HG03135 (cell line): ENCODE results near the gene ARG2.
"Not testable (repeated sequence)": the region's sequence is repeated elsewhere in the genome, so short reads cannot be mapped to it uniquely, and the experiment has no call there.

Source experiments
- ATAC-seq: cut with Tn5 transposase; IDR thresholded peaks from one replicate; pipeline ENCODE4 v1.9.1; 2021; ENCODE audit warnings: mild to moderate bottlenecking, moderate library complexity; ENCODE audit not compliant: unreplicated experiment

ARG2 gene

GRCh38 chr14:67584978-67585377 lies 34.7 kb upstream of the ARG2 start:
- ATAC-seq = no peak

DNA sequence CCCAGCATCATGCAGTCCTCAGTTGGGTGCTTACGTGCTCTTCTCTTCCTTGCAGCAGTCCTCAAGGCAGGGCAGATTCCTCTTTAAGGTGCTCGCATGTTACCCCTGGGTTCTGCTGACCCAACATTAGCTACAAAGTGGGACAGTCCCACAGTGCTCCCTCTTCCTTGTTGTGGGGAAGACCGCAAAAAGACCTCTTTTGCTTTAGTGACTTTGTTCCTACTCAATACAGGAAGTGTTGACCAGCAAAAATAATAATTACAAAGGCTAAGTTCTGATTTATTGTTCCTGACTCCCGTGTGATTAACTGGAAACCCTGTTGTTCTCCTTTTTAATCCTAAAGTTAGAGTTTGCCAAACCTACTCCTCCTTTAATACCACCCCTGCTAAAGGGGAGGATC lies 33.4 kb upstream of the ARG2 start:
- no peak for ATAC-seq

DNA sequence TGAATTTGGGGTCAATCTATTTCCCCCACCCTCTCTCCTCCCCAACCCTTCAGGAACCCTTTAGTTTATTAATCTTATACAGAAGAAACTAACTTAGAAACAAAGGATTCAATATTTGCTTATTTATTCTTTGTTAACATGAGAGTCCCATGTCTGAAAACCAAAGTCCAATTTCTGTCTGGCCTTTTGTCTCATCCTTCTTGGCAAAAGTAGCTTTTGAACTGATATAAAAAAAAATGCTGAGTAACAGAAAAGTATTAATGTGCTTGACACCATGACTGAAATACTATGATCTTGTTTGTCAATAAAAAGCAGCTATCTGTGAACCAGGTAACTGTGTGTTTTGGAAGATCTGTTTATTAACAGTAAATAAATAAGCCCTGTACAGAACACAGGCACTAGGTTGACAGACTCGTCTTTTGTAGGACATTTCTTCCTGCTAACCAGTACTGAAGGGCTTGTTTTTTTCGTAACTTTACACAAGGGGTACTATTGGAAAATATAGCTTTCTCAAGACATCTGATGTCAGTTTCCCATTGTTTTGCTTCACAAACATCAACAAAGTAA lies 30.4 kb upstream of the ARG2 start:
- no peak for ATAC-seq

DNA sequence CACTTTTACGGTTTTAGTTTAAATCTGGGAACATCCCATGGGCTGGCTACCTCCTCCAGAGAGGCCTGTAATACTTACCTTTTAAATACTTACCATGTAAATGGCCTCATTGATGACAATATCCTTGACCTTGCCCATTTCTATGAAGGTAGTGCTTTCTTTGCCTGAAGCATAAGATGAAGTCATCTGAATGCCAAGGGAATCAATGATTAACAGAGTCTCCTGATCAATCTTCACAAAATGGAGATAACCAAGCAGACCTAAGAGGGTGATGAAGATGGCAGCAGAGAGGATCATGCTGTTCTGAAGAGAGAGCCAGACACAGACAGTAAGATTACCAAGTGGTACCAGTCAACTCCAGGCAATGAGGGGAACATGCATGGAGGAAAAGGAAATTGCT lies 26.1 kb upstream of the ARG2 start:
- not testable (repeated sequence) for ATAC-seq

GRCh38 chr14:67595392-67595791 lies 24.3 kb upstream of the ARG2 start:
- no peak for ATAC-seq

- ATAC-seq = peak; percentile 94
Observed at GRCh38 chr14:67599698-67600561, 19.8 kb upstream of the ARG2 start, which contains the start of gene PIGH. Gene PIGH, minus strand, starts transcription at chr14:67600268. Its CDS starts 65 bp downstream, at chr14:67600203.

DNA sequence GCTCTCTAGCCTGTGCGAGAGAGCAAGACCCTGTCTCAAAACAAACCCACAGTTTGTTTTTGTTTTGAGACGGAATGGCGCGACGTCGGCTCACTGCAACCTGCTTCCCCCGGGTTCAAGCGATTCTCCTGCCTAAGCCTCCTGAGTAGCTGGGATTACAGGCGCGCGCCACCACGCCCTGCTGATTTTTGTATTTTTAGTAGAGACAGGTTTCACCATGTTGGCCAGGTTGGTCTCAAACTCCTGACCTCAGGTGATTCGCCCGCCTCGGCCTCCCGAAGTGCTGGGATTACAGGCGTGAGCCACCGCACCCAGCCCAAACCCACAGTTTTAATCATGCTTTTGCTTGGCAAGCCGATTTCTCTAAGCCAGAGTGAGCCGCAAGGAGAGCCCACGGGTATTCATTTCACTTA lies 19.2 kb upstream of the ARG2 start:
- not testable (repeated sequence) for ATAC-seq

- ATAC-seq = no peak
Observed at GRCh38 chr14:67602076-67602475, 17.6 kb upstream of the ARG2 start.

- peak; percentile 68 for ATAC-seq
Observed at GRCh38 chr14:67602995-67603545, 16.6 kb upstream of the ARG2 start.

- no peak for ATAC-seq
Observed at GRCh38 chr14:67607646-67608045, 12.1 kb upstream of the ARG2 start.

DNA sequence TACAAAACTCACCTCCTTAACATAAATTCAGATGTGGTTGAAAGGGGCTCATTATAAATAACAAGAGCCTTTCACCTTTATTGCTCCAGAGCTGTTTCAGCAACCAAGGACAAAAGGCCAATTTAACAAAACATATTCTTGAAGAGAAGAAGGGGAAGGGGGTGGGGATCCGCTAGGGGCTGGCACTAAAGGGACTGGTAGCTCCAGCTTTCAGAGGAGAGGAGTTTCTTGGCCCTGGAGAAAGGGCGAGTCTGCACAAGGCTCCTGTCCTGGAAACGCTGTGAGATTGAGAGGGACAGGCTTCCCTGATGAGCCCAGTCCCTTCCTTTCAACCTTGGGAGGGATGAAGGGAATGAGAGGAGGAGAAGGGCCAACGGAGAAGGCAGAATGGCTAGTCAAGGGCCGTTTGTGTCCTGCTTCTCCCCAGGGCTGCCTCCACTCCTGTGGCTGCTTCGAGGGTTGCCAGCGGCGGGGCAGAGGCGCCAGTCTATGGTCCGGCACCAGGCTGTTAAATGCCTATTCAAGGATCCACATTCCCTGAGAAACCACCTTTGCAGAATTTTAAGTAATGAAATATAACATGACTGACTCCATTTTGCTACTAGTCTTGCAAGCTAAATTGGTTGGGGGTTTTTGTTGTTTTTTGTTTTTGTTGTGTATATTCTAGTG lies 9.9 kb upstream of the ARG2 start:
- no peak for ATAC-seq

GRCh38 chr14:67610491-67610890 lies 9.2 kb upstream of the ARG2 start:
- no peak for ATAC-seq

DNA sequence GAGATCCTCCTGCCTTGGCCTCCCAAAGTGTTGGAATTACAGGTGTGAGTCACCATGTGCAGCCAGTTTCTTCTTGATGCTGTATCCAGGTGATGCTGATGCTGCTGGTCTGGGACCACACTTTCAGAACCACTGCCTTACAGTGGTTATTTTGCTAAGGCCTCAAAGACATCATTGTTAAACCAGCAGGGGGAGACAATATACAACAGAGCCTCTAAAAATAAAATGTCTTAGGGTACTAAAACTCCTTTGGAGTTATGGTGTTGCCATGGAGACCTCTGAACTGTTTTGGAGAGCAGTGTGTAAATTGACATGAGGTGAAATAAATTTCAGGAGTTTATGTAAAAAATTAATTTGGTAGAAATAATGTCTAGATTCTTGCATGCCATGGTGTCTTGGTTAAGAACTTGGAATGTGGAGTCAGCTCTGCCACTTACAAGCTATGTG lies 1.1 kb upstream of the ARG2 start:
- ATAC-seq = peak; percentile 51

DNA sequence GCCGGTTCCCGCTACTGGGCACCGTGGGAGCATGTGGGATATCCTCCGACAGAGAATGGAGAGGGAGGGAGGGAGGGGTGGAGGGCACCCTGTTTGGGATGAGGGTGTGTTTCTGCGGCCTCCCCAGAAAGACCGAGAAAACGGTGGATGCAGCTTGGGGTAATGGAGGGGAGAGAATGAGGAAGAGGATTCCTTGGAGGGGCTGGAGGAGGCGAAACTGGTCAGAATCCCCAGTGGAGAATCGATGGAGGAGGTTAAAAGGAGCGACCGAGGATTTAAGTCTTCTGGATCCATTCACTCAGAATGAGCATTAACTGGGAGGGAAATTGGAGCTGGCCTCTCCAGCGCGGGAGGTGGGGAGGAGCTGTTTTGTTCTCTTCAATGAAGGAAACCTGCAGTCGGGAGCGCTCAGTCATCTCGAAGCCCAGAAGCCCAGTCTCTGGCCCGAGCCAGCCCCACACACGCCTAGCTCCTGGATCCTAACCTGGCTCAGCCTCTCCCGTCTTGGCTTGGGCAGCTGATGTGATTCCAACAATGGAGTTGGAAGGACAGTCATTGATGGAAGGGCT lies 581 bp downstream of the ARG2 start:
- no peak for ATAC-seq

DNA sequence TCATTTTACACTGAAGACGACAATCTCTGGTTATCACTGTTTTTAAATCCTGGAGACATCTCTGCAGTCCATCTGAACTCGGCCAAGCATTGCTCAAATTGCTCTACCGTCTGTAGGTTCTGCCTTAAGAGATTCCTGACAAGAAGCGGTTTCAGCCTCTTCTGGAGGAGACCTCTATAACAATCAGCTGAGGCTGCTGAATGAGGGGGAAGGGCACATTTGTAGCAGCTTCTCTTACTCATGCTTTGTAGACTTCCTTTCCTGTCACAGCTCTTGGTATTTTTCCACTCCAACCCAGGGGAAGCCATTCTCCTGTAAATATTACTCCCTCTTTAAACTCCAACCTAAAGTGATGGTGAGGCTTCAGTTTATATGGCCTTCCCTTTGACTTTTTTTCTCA lies 3.0 kb downstream of the ARG2 start:
- no peak for ATAC-seq

DNA sequence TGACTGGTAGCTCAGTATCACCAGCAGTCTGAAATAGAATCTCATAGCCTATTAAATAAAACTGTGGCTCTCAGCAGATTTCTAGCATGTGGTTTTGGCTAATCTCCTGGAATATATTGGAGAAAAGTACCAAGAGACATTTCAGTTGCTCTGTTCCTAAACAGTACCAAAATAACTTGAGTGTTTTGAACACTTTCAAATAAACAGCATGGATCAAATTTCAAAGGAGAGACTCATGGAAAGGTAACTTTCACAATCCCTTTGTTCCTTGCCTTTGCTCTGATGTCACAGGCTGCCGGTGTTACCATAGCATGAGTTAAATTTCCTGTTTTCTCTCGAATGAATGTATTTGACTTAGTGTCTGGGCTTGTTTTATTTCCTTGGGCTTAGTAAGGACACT lies 3.4 kb downstream of the ARG2 start:
- ATAC-seq = no peak

- ATAC-seq = not testable (repeated sequence)
Observed at GRCh38 chr14:67626131-67626530, 6.4 kb downstream of the ARG2 start.

GRCh38 chr14:67627519-67627918 lies 7.8 kb downstream of the ARG2 start:
- ATAC-seq = no peak

- ATAC-seq = no peak
Observed at GRCh38 chr14:67630186-67630585, 10.5 kb downstream of the ARG2 start.

- ATAC-seq = no peak
Observed at GRCh38 chr14:67630938-67631337, 11.2 kb downstream of the ARG2 start.
